GM12878 (cell line): Measurements from ENCODE around the gene PDLIM5. TPM values are rescaled to one million over a fixed set of nuclear protein-coding genes. Genes with fewer than 3 reads are reported as not detected.

ENCODE experiments used
- ATAC-seq: fragments of 200-7000 bp; cut with Tn5 transposase; 3 replicates; pipeline ENCODE4 v1.9.1; 2020; ENCODE audit warnings: mild to moderate bottlenecking, moderate library complexity
- BruUV-seq: library from RNA; stranded (reverse); fragments of 400-500 nt; replicated peaks from 2 replicates; lab custom pipeline; 2021; lab: Mats Ljungman, UMichigan
- CTCF ChIA-PET: fragments of 300-600 bp; sonication (Branson Sonifier 250); formaldehyde crosslinking; extraction: SDS; loops from one replicate; lab custom pipeline; 2021; ENCODE audit warnings: inconsistent platforms; lab: Yijun Ruan, JAX
- POLR2A ChIA-PET: fragments of 350-600 bp; formaldehyde crosslinking; extraction: SDS; loops from one replicate; lab custom pipeline; 2021; ENCODE audit warnings: inconsistent platforms; lab: Charles Lee
- RAD21 ChIA-PET: fragments of 300-600 bp; sonication (Branson Sonifier 250); formaldehyde crosslinking; loops from one replicate; lab custom pipeline; 2023; ENCODE audit warnings: antibody characterized with exemption; ENCODE audit not compliant: unreplicated experiment; lab: Charles Lee
- SMC1A ChIA-PET: fragments of 300-600 bp; sonication (Branson Sonifier 250); formaldehyde crosslinking; loops from one replicate; lab custom pipeline; 2023; ENCODE audit not compliant: unreplicated experiment, uncharacterized antibody; lab: Charles Lee
- DNase-seq: peaks from one replicate; pipeline ENCODE4 v3.0.0-alpha.2; 2011; ENCODE audit warnings: low read depth, low spot score
- FAIRE-seq: peaks from 3 replicates; lab custom pipeline; 2011; peaks lifted over from hg19 to GRCh38; lab: Jason Lieb, UNC
- H2AFZ ChIP-seq: 2 replicates; pipeline ENCODE4 v1.6.0; 2011; ENCODE audit warnings: low read depth, low read length, control low read depth; ENCODE audit not compliant: control insufficient read depth
- H3K27ac ChIP-seq: 2 replicates; pipeline ENCODE4 v1.5.1; 2011; ENCODE audit warnings: control low read depth; ENCODE audit not compliant: control insufficient read depth, insufficient read depth
- H3K27me3 ChIP-seq, 2 experiments: replicated peaks in 1 of 2; 2 replicates each; pipeline versions ENCODE4 v1.6.0 to v1.6.1; 2011; ENCODE audit warnings: low read length in 1 of 2; ENCODE audit not compliant: control insufficient read depth in 2 of 2, insufficient read depth in 2 of 2
- H3K36me3 ChIP-seq, 2 experiments: 2 replicates each; pipeline ENCODE4 v1.5.1; 2011; ENCODE audit warnings: low read length in 1 of 2; ENCODE audit not compliant: control insufficient read depth in 2 of 2, insufficient read depth in 2 of 2
- H3K4me1 ChIP-seq: 2 replicates; pipeline ENCODE4 v1.6.1; 2011; ENCODE audit warnings: mild to moderate bottlenecking, low read length, moderate library complexity, mixed read lengths; ENCODE audit not compliant: control insufficient read depth, insufficient read depth
- H3K4me2 ChIP-seq: 2 replicates; pipeline ENCODE4 v1.6.0; 2011; ENCODE audit warnings: control low read depth; ENCODE audit not compliant: control insufficient read depth, insufficient read depth
- H3K4me3 ChIP-seq: fragments of 200-600 bp; sonication (generic); 2 replicates; pipeline ENCODE4 v1.5.1; 2016
- H3K79me2 ChIP-seq: 2 replicates; pipeline ENCODE4 v1.6.0; 2011; ENCODE audit warnings: low read length; ENCODE audit not compliant: control insufficient read depth, insufficient read depth
- H3K9ac ChIP-seq: 2 replicates; pipeline ENCODE4 v1.8.0; 2011; ENCODE audit warnings: low read length, control low read depth, mixed read lengths; ENCODE audit not compliant: control insufficient read depth, insufficient read depth
- H3K9me3 ChIP-seq: replicated peaks from 3 replicates; pipeline ENCODE4 v1.5.1; 2011; ENCODE audit warnings: mild to moderate bottlenecking, low read length; ENCODE audit not compliant: control insufficient read depth, insufficient read depth
- H4K20me1 ChIP-seq: 2 replicates; pipeline ENCODE4 v1.6.0; 2011; ENCODE audit not compliant: control insufficient read depth, insufficient read depth
- E2F8 ChIP-seq: fragments of 450-650 bp; IDR thresholded peaks from 2 replicates; pipeline ENCODE4 v1.6.1; 2018; ENCODE audit warnings: mild to moderate bottlenecking, low read depth, moderate library complexity; ENCODE audit not compliant: partially characterized antibody
- EP300 ChIP-seq, 2 experiments: fragments of 150-350 bp in 1 of 2; IDR thresholded peaks; 2 replicates each; pipeline ENCODE4 v1.6.1; 2011 to 2012; ENCODE audit warnings: low read depth in 2 of 2, low read length in 2 of 2, borderline replicate concordance in 1 of 2, improper control_type of control experiment in 1 of 2, inconsistent platforms in 1 of 2; ENCODE audit not compliant: control insufficient read depth in 1 of 2
- FOXK2 ChIP-seq: fragments of 450-650 bp; IDR thresholded peaks from 2 replicates; pipeline ENCODE4 v1.6.1; 2017; ENCODE audit warnings: mild to moderate bottlenecking, moderate library complexity
- HCFC1 ChIP-seq: fragments of 150-350 bp; IDR thresholded peaks from 2 replicates; pipeline ENCODE4 v1.6.1; 2014; ENCODE audit warnings: low read length
- HDAC2 ChIP-seq: fragments of 200-600 bp; sonication (generic); IDR thresholded peaks from 2 replicates; pipeline ENCODE4 v1.6.1; 2017
- MXI1 ChIP-seq: fragments of 150-350 bp; IDR thresholded peaks from 2 replicates; pipeline ENCODE4 v1.6.1; 2011; ENCODE audit warnings: low read depth, mild to moderate bottlenecking, inconsistent platforms, low read length, improper control_type of control experiment
- MYC ChIP-seq: IDR thresholded peaks from 2 replicates; pipeline ENCODE4 v1.6.1; 2011; ENCODE audit warnings: mild to moderate bottlenecking, low read length, moderate library complexity, inconsistent platforms; ENCODE audit not compliant: insufficient read depth, insufficient replicate concordance, insufficient read length, severe bottlenecking
- NFYA ChIP-seq: IDR thresholded peaks from 2 replicates; pipeline ENCODE4 v1.6.1; 2011; ENCODE audit warnings: low read depth, mild to moderate bottlenecking, low read length, improper control_type of control experiment, borderline replicate concordance
- NR2C1 ChIP-seq: fragments of 450-650 bp; IDR thresholded peaks from 2 replicates; pipeline ENCODE4 v1.6.1; 2017; ENCODE audit warnings: antibody characterized with exemption, mild to moderate bottlenecking, moderate library complexity
- PML ChIP-seq: IDR thresholded peaks from 2 replicates; pipeline ENCODE4 v1.6.1; 2012; ENCODE audit warnings: low read length, inconsistent platforms
- RCOR1 ChIP-seq: conservative IDR thresholded peaks from 2 replicates; pipeline ENCODE4 v1.6.1; 2012; ENCODE audit warnings: low read depth, low read length, improper control_type of control experiment
- SMAD5 ChIP-seq: IDR thresholded peaks from 2 replicates; pipeline ENCODE4 v1.6.1; 2016; ENCODE audit warnings: antibody characterized with exemption, low read depth
- USF1 ChIP-seq: IDR thresholded peaks from 2 replicates; pipeline ENCODE4 v1.6.1; 2011; ENCODE audit warnings: borderline replicate concordance, low read depth, mild to moderate bottlenecking, moderate library complexity, mixed read lengths, low read length; ENCODE audit not compliant: insufficient read depth; ENCODE audit errors: extremely low read length
- ZBTB4 ChIP-seq: fragments of 450-650 bp; formaldehyde crosslinking; IDR thresholded peaks from 2 replicates; pipeline ENCODE4 v1.4.0; 2022; ENCODE audit warnings: mild to moderate bottlenecking, moderate library complexity
- ZNF217 ChIP-seq: fragments of 450-650 bp; IDR thresholded peaks from 2 replicates; pipeline ENCODE4 v1.6.1; 2017; ENCODE audit warnings: antibody characterized with exemption, mild to moderate bottlenecking
- WGBS: methylation state at CpG from one replicate; pipeline ENCODE4 v1.1.6; 2016; ENCODE audit warnings: low lambda C conversion rate; ENCODE audit not compliant: insufficient replicate concordance, insufficient coverage; ENCODE audit errors: missing lambda C conversion rate; 5-methylcytosine and 5-hydroxymethylcytosine counted together
- in situ Hi-C: fragments of 300-500 bp; cut with MboI; formaldehyde crosslinking; loops from 9 replicates; pipeline ENCODE4 v1.14.3; 2018; ENCODE audit warnings: mixed read lengths
- intact Hi-C: fragments of 100-400 bp; cut with micrococcal nuclease; formaldehyde crosslinking; loops from one replicate; pipeline ENCODE4 v1.14.2; 2022; ENCODE audit not compliant: unreplicated experiment
- polyA plus RNA-seq, 11 experiments: library from polyadenylated mRNA; depleted of rRNA in 4 of 11; unstranded in 6 of 11; stranded (reverse) in 5 of 11; fragments of >200 nt; fragmentation: Nextera tagmentation in 4 of 11; fragmentation: Illumina TruSeq in 1 of 11; extraction: Ambion mirVana in 4 of 11; extraction: Trizol in 1 of 11; gene quantifications; 1 replicate in 1 of 11; 2 replicates in 10 of 11; pipeline versions ENCODE4 v1.2.1 to v1.2.3, GENCODE V29; 2011 to 2016; ENCODE audit warnings: inconsistent platforms in 2 of 11, missing spikeins in 2 of 11, low read depth in 1 of 11
- total RNA-seq, 4 experiments: library from RNA; depleted of rRNA in 3 of 4; stranded (reverse); fragments of >200 nt in 3 of 4; fragmentation: Illumina TruSeq in 1 of 4; extraction: Trizol in 1 of 4; gene quantifications; 2 replicates each; pipeline versions ENCODE4 v1.2.1 to v1.2.3, GENCODE V29; 2013 to 2021

PDLIM5 gene
- total and polyA plus RNA-seq, 10 of the 15 experiments (the other 5 are each of a cell fraction or from before 2014, with no cell fraction given), result 10.0 to 52.9 (median 20.7) TPM

GRCh38 chr4:94462572-94462971 lies 10.8 kb downstream of the PDLIM5 start:
- POLR2A ChIA-PET, result no interaction called here
- Histone ChIP-seq H3K4me2 (no peak overlapping the region), H3K27ac (no peak overlapping the region), H3K9me3 (no peaks in the 10 kb centered on the region; the same call in 2 of the 3 replicates), H3K9ac (no peak overlapping the region), H3K4me1 (no peaks in the 10 kb centered on the region), H3K4me3 (no peak overlapping the region), H3K27me3 (no peaks in the 10 kb centered on the region), H2AFZ (no peak overlapping the region), H3K36me3 (no peaks in the 10 kb centered on the region), H4K20me1 (no peaks in the 10 kb centered on the region), H3K79me2 (peaks cover under 1% of the 10 kb centered on the region; the same call in 1 of the 2 replicates)
- intact Hi-C loops (no loop called here), in situ Hi-C loops (no loop called here)
- DNase-seq, result no peak
- CTCF ChIA-PET, result interaction anchor here (1.3 kb wide), 1 partner anchor 33 kb away, joined by 3 read pairs; no protein-coding TSS in a partner anchor
- RAD21 ChIA-PET, result no interaction called here
- WGBS, result 91% methylated on average over 1 of the region's 1 CpG
- ATAC-seq, result no peak
- TF ChIP-seq SMAD5 (no peak), FOXK2 (no peak), NR2C1 (no peak), HDAC2 (no peak), PML (no peak), MYC (no peak), RCOR1 (no peak), HCFC1 (no peak), E2F8 (no peak), MXI1 (no peak), USF1 (no peak), NFYA (no peak), ZNF217 (no peak), ZBTB4 (CRISPR knock-in tag) (no peak), EP300 (IDR thresholded peaks at IDR 0.05; ENCODE audit: borderline replicate concordance in 1 of 2, control insufficient read depth in 1 of 2, low read depth in 2 of 2, low read length in 2 of 2) (no peak)
- no peak for FAIRE-seq
- SMC1A ChIA-PET, result interaction anchor here (1.1 to 1.9 kb wide), 2 partner anchors 9 to 58 kb away, joined by 3 to 9 read pairs; no protein-coding TSS in a partner anchor
- no TSS peak for BruUV-seq
